HUDEP-2 (cell line): ENCODE measurements around the gene SFTPB.
"Not testable (repeated sequence)": the region's sequence is repeated elsewhere in the genome, so short reads cannot be mapped to it uniquely, and the experiment has no call there.

ENCODE experiments used
- DNase-seq, 76 experiments: peaks; one replicate each; lab custom pipeline; 2025; ENCODE audit not compliant: unreplicated experiment in 76 of 76; lab: John Stamatoyannopoulos, UW

Gene SFTPB

GRCh38 chr2:85678794-85679672, 11.0 kb upstream of the SFTPB start:
- peak in 66 of 76 experiments; percentile 6 to 80 (median 56) for DNase-seq

DNA sequence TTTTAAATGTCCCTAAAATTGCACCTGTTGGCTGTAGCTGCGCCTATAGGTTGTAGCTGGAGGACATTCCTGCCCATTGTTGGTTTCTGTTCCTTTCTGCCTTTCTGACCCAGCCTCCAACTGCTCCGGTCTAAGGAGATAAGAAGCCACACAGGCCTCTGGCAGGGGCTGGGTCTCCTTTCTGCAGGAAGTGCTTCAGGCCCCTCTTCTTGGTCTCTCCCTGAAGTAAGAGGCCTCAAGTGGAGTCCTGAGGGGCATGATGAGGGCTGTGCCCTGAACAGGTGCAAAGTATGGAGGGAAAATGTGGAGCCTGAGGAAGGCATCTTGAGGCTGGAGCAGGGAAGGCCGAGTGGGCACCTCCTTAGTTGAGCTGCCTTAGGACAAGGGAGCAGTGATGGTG, 10.4 kb upstream of the SFTPB start:
- DNase-seq = peak in 27 of 76 experiments; percentile 3 to 46 (median 19)

DNA sequence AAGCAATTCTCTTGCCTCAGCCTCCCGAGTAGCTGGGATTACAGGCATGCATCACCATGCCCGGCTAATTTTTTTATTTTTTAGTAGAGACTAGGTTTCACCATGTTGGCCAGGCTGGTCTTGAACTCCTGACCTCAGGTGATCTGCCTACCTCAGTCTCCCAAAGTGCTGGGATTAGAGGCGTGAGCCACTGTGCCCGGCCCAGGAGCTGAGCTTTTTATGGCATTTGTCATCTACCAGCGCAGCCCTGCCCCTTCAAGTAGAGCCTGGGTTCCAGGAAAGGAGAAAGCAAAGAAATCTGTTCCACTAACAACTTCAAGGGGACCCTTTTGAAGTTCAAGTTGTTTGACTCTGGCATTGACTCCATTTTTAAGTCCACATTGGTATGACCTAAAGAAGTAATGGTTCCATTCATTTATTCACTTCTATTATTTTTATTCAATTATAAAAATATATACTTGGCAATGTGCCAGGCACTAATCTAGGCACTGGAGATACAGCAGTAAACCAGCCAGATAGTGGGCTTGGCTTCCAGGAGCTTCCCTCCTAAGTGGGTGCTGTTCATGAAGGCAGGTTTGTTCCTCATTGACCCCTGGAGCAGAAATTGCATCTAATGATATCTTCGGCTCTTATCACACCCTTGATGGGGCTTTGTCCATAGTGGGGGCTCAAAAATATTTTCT, 8.0 kb upstream of the SFTPB start:
- no peak for DNase-seq

- no peak for DNase-seq
Observed at GRCh38 chr2:85675427-85675826, 7.4 kb upstream of the SFTPB start.

DNA sequence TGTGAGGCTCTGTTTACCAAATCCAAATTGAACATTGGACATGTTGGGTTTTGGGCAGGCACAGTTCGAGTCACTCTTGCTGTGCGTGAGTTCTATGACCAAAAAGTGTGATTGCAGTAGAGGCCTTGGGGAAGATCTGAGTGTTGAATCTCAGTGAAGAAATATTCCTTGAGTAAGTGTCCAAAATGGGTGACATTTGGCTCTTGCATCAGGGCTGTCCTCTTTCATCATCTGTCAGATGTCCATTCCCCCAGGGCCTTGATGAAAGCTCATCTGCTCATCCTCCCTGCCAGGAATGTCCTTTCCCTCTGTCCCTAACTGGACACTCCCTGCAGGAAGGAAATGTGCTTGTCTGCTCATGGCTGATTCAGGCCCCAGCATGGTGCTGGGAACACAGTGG, 6.4 kb upstream of the SFTPB start:
- no peak for DNase-seq

DNA sequence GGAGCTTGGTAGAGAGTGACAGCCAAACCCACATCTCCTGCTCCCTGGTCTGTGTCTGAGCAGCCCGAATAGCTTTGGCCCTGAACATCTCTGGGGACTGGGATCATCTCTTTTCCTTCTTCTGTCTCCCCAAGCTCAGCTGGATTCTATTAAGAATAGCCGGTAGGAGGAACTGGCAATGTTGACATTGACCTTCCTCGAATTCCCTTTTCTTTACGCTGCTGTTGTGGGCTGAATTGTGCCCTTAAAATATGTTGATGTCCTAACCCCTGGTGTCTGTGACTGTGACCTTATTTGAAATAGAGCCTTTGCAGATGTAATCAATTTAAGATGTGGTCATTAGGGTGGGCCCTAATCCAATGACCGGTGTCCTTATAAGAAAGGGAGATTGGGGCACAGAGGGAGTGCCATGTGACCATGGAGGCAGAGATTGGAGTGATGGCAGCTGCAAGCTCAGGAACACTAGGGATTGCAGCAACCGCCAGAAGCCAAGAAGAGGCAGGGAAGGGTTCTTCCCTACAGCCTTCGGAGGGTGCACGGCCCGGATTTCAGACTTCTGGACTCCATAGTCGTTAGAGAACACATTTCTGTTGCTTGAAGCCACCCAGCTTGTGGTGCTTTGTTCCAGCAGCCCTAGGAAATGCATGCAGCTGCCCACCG, 5.8 kb upstream of the SFTPB start:
- no peak for DNase-seq

GRCh38 chr2:85672456-85672855, 4.5 kb upstream of the SFTPB start:
- DNase-seq = no peak

DNA sequence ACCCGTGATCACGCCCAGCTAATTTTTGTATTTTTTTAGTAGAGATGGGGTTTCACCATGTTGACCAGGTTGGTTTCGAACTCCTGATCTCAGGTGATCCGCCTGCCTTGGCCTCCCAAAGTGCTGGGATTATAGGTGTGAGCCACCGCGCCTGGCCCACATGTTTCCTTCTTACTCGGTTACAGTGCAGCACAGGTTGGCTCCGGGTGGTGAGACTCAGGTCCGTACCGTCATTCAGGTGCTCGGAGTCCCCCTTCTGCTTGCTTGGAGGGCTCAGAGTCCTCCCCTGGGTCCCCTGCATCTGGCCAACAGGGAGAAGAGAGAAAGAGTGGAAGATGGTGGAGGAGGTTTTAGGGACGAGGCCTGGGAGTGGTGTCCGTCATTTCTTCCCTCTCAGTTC, 2.4 kb upstream of the SFTPB start:
- not testable (repeated sequence) for DNase-seq

GRCh38 chr2:85669549-85669948, 1.6 kb upstream of the SFTPB start:
- DNase-seq = no peak

GRCh38 chr2:85668857-85669142, 801 bp upstream of the SFTPB start:
- no peak for DNase-seq

DNA sequence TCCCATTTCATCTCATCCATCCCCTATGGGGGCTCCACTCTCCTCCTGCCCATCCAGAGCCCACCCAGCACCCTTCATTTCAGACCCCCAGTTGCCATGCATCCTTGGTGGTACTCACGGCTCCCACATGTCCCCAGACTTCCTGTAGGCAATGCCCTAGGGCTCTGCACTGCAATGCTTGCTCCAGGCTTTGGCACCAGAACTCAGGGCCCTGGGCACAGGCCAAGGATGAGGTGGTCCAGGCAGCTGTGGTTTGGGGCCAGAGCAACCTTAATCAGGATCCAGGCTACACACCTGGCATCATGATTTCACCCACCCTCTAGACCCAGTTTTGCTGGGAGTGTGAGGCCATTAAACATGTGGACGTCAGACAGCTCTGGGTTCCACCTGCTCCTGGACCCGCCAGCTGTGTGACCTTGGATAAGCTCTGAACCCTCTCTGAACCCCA, 414 bp downstream of the SFTPB start:
- no peak for DNase-seq

GRCh38 chr2:85666435-85667316, 1.3 kb downstream of the SFTPB start:
- DNase-seq = no peak

DNA sequence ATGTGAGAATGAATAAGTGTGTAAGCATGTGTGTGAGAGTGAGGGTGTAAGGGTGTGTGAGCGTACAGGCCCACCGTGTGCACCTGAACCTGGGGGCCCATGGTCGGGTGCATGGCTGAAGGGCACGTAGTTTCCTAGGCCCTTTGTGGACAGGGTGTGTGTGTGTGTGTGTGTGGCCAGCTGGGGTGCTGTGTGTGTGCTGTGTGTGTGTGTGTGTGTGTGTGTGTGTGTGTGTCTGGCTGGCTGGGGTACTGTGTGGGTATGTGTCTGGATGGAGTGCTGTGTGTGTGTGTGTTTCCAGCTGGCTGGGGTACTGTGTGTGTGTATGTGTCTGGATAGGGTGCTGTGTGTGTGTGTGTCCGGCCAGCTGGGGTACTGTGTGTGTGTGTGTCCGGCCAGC, 2.0 kb downstream of the SFTPB start:
- DNase-seq = no peak

GRCh38 chr2:85665264-85665937, 2.6 kb downstream of the SFTPB start:
- DNase-seq = no peak

GRCh38 chr2:85663594-85664565, 4.1 kb downstream of the SFTPB start:
- no peak for DNase-seq

- peak in 2 of 76 experiments; percentile 10 to 18 for DNase-seq
Observed at GRCh38 chr2:85662899-85663593, 5.0 kb downstream of the SFTPB start.

DNA sequence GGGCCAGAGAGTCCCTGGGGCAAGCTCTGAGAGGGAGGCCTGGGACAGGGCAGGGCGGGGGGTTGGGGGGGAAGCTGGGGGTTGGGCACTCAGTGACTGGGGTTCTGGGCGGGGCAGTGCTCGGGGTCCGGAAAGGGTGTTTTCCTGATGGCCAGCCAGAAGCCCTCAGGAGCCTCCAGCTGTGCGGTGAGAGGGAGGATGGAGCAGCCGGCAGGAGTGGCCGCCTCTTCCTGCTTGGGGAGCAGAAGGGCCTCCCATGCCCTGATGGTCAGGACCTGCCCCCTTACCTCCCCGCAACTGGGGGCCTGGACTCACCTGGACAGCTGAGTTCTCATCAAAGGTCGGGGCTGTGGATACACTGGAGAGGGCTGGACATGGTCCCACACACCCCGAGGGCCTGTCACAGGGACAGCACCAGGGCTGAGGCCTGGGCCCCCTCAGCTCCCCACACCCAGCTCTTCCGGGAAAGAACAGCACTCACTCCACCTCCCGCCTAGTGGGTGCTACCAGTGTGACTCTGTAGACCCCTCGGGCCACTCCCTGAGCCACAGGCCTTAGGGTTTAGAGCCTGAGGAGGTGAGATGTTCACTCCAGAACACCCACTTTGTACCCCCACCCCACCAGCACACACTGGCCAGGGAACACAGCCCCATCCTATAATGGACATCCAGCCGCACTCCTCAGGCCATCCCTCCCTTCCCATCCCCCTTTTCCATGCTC, 6.7 kb downstream of the SFTPB start:
- DNase-seq = no peak

GRCh38 chr2:85660725-85661124, 7.3 kb downstream of the SFTPB start:
- DNase-seq = no peak
